ENCODE results near the gene SLC26A6.

SLC26A6 gene, protein sequence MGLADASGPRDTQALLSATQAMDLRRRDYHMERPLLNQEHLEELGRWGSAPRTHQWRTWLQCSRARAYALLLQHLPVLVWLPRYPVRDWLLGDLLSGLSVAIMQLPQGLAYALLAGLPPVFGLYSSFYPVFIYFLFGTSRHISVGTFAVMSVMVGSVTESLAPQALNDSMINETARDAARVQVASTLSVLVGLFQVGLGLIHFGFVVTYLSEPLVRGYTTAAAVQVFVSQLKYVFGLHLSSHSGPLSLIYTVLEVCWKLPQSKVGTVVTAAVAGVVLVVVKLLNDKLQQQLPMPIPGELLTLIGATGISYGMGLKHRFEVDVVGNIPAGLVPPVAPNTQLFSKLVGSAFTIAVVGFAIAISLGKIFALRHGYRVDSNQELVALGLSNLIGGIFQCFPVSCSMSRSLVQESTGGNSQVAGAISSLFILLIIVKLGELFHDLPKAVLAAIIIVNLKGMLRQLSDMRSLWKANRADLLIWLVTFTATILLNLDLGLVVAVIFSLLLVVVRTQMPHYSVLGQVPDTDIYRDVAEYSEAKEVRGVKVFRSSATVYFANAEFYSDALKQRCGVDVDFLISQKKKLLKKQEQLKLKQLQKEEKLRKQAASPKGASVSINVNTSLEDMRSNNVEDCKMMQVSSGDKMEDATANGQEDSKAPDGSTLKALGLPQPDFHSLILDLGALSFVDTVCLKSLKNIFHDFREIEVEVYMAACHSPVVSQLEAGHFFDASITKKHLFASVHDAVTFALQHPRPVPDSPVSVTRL

DNA sequence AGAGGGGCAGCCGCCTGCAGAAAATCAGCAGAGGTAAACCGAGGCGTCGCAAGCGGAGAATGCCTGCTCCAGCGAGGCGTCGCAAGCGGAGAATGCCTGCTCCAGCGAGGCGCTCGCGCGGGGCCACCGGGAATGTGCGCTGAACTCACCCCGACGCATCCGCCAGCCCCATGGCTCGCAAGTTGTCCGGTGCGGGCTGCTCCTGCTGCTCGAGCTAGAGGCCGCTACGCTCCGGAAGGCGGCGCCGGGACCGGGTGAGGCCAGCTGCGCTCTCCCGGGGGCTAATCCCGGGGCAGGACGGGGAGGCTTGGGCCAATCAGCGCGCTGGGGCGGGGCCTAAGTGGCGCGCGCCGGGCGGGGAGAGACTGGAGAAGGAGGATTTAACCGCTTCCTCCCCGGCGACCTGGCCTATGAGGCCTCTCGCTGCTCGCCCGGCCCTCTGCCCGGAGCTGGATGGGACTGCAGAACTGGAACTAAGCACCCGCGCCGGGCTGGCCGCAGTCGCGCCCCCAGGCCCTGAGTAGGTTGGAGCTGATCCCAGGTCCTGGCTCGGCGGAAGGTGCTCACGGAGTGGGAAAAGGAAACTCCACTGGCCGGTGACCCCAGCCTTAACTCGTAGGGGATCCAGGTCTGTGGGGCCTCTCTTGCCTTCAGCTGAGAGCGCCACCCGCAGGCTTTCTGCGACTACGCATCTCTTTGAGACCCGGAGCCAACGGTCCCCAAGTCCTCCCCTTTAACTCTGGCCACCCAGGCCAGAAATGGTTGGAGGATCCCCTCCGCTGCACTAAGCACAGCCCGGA lies at the start of gene SLC26A6:
Gene SLC26A6, minus strand, starts transcription at position 240 of the 800 bp plus-strand sequence. Its CDS starts 68 bp downstream, at position 172.
- peak; percentile 97 for DNase-seq

DNA sequence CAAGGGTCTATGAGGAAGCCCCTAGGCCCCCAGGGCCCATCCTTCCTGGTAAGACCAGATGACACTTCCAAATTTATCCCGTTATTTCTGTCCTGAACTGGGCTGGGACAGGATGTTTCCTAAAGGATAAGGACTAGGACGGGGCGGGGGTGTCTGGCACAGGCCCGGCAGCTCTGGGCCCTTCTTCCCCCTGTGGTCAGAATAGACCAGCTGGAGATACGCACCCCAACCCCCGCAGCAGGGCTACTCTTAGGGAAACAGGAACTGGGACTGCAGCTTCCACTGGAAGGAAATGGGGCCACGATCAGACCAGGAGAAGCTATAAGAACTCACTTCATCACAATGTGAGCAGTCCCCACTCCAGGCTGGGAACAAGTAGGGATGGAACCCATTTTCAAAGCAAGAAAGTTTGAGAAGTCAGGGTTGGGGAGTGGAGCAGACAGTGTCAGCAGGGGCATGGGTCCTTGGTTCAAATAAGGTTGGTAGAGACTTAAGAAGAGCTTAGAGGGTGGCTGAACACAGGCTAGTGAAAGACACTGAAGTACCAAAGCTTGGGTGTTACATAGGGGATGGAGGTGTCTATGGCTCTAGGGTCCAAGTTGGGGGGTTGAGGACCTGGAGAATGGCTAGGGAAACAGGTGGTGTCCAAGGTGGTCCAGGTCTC lies 49.4 kb upstream of the SLC26A6 start:
- DNase-seq: no peak

DNA sequence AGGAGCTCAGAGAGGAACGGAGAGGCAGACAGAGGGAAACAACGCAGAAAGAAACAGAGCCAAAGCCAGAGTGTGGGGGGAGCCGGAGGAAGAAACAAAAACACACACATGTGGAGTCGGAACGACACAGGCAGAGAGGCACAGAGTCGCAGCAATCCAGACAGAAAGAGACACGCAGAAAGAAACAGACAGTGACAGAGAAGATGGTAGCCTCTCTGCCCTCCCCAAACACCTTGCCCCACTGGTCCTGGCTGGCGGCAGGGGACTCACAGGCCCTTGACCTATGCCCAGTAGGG lies 48.7 kb upstream of the SLC26A6 start:
- DNase-seq: no peak

DNA sequence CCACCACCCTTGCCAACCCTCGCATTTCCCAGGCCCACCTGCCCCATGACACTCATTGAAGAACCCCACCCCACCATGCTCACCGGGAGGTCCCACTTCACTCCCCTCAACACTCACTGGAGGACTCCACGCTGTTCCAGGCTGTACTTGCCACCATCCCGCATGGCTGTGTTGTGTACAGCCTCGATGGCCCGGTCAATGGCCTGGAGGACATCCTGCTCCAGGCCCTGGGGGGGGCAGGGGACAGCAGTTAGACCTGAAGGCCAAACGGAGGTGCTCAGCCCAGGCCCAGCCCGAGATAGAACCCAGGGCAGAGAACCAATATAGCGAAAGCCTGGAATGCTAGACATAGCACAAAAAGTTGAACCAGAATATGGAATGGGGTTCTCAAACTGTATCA lies 47.5 kb upstream of the SLC26A6 start:
- no peak for DNase-seq

DNA sequence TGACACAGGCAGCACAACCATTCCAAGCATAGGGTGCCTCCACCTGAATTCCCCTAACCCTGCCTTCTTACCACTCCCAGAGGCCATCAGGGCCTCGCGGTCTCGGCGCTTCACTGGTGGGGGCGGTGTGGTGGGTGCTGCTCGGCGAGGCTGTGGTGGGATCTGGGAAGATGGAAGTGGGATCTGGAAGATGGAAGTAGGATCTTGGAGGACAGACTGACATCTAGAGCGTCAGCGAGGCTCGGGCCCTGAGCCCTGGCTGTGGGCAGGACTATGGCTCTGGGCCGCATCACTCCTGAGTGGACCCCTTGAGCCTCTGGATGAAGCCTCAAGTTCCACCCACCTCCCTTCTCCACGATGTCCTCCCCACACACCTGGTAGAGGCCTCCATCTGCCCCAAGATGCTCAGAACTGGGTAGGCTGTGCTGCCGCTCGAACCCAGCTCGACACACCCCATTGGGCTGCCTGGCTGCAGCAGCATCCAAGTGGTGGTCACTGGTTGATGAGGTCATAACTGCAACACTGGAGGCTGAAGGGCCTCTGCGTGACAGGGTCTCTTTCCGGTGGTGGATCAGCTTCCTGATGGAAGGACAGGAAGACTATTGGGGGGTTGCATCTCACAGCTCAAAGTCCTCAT lies 46.8 kb upstream of the SLC26A6 start:
- DNase-seq: no peak

DNA sequence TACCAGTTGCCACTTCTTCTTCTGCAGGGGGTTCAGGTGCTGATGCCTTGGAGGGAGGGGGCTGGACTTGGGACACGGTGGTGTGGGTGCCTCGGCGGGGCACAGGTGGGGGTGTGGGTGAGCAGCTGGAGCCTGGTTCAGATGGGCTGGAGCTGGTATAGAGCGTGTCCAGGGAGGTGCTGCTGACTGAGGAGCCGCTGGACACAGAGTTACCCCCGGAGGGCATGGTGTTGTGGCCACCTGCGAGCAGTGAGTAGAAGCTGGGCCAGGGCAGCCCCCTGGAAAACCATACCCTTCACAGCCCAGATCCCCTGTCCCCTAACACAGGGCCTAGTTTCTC lies 46.2 kb upstream of the SLC26A6 start:
- DNase-seq: no peak

DNA sequence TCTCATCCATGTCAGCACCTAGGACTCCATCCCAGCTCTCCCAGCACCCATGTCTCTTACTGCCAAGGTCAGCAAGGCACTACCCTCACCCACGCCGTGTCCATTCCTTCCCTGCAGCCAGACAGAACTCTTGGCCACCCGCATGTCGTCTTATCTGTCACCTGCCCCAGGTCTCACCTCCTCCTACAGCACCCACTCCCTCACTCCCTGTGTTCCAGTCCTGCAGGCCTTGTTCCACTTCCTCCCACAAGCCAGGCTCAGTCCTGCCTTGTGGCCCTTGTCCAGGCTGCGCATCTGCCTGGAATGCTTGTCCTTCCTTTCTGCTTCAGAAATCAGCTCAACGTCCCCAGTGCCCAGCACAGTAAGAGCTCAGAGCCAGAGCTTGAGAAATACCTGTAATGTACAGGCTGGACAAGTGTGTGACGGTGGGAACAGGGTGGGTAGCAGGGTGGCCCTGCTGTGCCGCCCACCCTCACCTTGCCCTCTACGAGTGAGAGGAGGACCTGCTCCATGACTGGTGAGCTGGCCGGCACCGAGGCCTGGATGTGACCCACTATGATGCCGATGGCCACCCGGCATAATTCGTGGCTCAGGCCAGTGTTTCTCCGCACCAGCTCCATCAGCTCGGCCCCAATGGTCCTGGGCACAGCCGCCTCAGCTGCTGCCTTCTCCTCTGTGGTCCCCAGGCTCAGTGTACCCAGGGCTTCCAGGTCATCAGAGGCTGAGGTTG lies 45.7 kb upstream of the SLC26A6 start:
- no peak for DNase-seq

DNA sequence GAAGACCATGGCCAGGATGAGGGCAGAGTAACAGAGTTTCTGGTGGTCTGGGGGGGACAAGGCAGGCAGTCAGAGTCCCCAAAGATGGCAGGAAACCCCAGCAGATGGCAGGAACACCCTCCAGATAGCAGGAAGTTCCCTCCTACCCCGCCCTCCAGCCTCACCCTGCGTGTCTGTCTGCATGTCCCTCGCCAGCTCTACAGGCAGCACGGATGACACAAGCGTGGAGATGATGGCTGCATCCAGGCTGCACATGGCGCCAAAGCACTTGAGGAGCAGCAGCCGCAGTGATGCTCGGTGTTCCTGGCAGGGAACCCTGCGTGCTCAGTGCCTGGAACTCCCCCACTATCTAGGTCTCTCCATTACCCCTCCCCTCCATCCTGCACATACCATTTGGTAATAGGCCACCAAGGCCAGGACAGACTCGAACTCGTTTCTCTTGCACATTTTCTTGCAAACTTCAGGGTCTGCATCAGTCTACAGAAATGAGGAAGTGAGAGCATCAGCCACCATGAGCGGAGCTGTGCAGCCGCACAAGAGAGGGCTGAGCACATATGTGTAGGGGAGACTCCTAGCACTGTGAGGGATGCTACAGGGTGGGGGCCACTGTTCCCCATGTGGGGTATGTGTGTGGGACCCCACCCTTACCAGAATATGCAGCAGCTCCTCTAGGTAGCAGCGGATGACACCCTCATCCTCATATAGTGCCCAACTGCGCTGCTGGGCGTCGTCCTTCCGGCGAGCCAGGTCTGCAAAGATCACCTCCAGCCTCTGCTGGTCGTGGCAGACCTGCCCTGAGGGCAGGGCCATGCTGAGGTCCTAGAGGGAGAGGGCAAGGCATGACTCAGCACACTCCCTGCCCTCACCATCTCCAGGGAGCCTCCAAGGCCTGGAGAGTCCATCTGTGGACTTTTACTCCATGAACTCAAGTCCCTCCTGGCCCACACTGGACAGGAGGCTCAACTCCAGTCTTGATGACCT lies 44.4 kb upstream of the SLC26A6 start:
- no peak for DNase-seq

DNA sequence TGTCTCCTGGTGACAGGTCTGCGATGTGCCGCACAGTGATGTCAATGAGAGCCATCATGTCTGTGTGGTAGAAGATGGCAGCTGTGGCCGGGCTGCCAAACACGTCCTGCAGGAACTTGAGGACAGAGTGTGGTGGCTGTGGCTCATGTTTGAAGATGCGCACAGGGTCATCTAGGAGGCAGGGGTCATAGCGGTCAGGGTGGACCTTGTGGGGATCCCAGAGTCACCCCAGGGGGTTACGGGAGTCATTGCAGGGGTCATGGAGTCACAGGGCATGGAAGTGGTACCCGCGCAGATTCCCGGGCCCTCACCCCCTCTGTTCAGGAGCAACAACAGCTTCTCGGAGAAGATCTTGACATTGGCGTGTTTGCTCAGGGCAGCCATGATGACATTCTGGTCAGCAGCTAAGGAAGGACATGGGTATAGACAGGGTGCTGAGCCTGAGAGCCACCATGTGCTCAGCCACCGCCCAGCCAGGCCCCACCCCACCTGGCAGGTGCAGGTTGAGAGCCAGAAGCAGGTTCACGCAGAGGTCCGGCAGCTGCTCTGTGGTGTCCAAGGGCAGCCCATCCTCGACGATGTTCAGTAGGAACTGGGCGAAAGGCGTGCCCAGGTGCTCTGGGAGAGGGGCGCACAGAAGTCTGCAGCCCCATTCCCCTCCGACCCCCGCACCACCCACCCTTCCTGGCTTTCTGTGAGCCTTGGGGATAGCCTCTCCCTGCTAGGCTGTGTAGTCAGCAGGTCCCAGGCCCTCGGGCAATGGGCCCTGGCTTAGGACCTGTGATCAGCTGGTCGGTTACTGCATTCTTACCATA lies 43.5 kb upstream of the SLC26A6 start:
- DNase-seq: no peak

DNA sequence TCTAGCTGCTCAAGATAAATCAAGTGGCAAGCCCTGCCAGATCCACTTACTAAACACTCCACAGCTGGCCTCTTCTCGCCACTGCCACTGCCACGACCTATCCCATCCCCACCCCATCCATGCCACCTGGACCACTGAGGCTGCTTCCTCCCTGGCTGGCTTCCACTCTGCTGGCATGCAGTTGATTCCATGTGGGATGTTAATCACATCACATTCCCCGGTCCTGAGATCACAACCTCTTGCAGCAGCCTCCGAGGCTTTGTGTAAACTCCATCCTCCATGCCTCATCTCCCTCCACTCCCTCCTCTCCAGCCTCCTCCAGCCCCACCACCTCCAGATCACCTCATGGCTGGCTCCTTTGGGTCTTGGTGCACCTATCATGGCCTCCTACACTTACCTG lies 42.8 kb upstream of the SLC26A6 start:
- no peak for DNase-seq

DNA sequence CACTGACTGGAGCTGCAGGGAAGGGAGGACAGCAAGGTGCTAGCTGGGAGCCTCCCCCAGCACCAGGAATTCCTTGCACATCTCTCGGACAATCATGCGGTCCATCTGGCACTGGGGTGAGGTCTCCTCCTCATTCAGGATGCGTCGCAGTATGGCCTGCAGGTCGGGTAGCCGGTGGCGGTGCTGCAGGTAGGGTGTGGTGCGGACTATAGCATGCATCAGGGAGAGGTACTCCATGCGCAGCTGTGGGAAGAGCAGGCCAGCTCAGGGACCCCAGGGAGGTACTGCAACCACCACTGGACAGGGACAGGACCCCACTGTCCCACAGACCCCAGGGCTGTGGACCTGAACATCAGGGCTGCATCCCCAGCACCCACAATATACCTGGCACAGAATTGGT lies 39.2 kb upstream of the SLC26A6 start:
- no peak for DNase-seq

DNA sequence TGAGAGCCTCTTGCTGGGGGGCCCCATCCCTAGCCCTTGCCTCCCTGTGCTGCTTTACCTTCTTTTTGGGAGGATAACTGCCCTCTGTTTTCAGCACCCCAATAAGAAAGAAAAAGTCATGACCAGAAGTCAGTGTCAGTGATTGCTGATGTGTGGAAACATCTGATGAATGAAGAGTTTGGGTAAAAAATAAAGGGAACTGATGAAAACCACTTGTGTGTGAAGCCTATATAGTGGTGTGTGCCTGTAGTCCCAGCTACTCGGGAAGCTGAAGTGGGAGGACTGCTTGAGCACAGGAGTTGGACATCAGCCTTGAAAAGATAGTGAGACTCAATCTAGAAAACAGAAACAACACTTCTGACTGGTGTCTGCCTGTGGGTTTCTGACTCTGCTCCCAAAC lies 37.3 kb upstream of the SLC26A6 start:
- DNase-seq: no peak

DNA sequence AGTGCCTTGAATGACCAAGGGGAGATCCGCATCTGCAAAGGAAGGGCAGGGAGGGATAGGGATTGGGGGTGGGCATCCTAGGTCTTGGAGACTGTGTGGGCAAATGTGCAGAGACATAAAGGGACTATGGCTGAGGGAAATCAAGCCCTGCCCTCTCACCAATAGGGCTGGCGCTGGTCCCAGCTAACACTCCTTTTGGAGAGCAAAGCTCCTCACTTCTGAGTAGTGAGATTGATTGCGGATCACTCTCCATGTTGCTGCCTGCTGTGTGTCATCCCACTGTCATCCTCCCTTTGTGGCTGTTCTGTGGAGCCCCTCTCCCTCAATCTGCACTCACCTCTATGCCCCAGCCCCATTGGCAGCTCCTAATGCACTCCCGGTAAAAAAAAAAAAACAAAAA lies 29.7 kb upstream of the SLC26A6 start:
- DNase-seq: no peak

DNA sequence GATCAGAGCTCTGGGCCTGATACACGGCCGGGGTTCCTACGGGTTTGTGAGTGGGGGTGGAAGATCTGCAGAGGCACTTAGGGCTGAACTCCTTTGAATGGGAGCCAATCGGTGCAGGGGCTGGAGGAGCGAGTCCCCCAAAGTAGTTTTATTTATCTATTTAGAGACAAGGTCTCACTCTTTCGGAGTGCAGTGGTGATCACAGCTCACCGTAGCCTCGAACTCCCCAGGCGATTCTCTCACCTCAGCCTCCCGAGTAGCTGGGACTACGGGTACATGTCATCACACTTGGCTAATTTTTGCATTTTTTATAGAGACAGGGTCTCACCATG lies 29.0 kb upstream of the SLC26A6 start:
- DNase-seq: no peak

DNA sequence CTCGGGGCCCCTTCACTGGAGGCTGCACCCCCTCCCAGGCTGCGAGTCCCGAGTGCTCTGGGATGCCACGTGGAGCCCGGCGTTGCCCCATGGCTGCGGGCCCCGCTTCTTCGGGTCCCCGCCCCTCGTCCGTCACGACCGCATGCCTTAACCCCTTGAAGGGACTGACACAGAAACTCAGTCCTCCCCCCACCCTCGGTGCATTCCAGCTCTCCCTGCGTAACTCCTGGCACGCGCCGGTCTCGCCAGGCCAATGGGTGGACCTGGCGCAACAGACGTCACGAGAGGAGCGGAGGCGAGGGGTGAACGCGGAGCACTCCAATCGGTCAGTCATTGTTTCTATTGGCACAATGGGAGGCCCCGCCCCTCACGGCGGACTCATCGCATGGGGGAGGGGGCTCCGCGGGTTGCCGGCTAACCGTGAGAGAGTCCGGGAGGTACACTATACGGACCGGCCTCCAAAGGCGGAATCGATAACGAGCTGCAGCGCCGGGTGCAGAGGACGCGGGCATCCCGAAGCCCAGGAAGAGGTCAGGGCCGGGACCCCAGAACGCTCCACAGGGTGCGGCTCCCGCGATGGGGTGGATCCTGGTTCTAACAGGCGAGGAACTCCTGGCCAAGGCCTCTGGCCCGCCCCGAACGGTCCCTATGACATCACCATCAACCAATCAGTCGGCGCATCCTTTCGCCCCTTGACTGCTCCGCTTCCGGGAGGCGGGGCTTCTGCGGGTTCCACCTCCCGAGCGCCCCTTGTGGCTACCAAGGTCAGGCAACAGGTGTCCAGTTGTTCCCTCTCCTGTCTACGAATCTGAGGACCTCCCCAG lies 28.4 kb upstream of the SLC26A6 start:
- peak; percentile 96 for DNase-seq

DNA sequence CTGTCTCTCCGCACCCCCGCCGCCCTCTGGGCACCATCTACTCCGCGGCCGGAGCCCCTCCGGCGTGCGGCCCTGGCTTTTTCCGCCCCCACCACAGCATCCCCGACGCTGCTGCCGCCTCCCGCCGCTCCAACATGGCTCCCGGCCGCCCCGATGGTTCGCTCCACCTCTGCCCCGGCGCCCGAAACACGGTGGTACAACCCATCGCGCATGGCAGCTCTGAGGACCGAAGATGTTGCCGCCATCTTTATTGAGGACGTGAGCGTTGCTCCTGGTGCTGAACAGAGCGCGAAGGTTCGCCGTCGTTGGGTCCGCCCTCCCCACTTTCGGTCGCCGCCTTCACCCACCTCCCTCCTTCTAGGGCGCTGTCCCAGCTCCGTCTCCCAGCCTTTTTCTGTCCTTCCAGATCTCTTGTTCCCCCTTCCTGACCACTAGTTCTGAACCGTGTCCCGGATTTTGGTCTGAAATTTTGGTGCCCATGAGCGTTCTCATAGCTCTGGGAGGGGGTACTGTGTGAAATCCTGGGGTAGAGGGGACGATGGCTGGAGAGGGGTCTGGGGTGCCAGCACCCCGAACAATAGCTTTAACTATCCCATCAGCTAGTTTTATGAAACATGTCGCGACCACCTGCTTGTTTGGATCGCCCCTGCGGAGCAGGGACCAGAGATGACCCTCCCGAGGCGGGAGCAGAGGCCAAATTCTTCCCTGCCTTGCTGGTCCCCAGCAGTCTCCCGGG lies 27.7 kb upstream of the SLC26A6 start, which contains the start of gene CELSR3:
Gene CELSR3, minus strand, starts transcription at position 134 of the 736 bp plus-strand sequence. CDS start 252 bp downstream, outside the sequence.
- peak; percentile 82 for DNase-seq

DNA sequence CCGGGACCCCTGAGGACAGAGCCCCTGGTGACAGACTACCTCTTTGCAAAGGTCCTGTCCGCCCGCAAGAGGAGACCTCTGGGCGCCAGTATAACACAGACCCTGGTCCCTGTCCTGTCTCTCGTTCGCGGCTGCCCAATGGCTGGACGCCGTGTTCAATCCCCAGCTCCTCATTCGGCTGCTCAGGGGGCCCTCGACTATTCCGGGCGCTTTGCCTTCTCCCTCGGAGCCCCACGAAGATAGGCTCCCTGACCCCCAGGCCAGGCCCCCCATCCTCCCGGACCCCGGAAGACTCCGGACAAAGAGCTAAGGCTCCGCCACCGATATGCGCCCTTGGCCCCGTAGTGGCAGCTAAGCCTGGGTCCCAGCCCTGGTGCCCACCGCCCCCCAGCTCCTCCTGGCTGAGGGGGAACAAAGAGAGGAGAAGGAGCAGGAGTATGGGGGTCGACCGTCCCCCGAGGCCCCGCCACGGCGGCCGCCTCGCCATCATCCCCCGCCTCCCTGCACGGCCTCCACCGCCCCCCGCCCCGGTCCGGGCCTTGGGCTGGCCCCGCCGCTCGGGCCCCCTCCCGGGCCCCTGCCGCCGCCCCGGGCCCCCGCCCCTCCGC lies 27.0 kb upstream of the SLC26A6 start:
- DNase-seq: no peak
